Effector memory CD8-positive, alpha-beta T cell (primary cell): ENCODE measurements around the gene ZNF483.
"Not testable (repeated sequence)": the region's sequence is repeated elsewhere in the genome, so short reads cannot be mapped to it uniquely, and the experiment has no call there.

Experiments used
- ATAC-seq: fragments of 150-1000 bp; cut with Tn5 transposase; replicated peaks from 2 replicates; pipeline ENCODE4 v1.10.0; 2021; ENCODE audit warnings: mild to moderate bottlenecking, moderate library complexity
- DNase-seq, 3 experiments: peaks; one replicate each; pipeline ENCODE4 v3.0.0; 2021
- H3K27ac Mint-ChIP-seq, 2 donors: one replicate each; pipeline ENCODE4 v1.8.0; 2022; ENCODE audit warnings: mild to moderate bottlenecking in 2 of 2, mixed read lengths in 2 of 2, moderate library complexity in 2 of 2
- H3K27me3 Mint-ChIP-seq, 2 donors: one replicate each; pipeline ENCODE4 v1.8.0; 2022; ENCODE audit warnings: mixed read lengths in 2 of 2
- H3K36me3 Mint-ChIP-seq: one replicate; pipeline ENCODE4 v1.8.0; 2022; ENCODE audit warnings: mild to moderate bottlenecking, moderate library complexity, mixed read lengths; ENCODE audit not compliant: insufficient read depth
- H3K4me1 Mint-ChIP-seq, 2 donors: one replicate each; pipeline ENCODE4 v1.8.0; 2022; ENCODE audit warnings: low read depth in 2 of 2, mixed read lengths in 2 of 2
- H3K4me3 Mint-ChIP-seq, 2 donors: one replicate each; pipeline ENCODE4 v1.8.0; 2022; ENCODE audit warnings: mild to moderate bottlenecking in 2 of 2, mixed read lengths in 2 of 2, moderate library complexity in 2 of 2
- H3K9me3 Mint-ChIP-seq, 2 donors: one replicate each; pipeline ENCODE4 v1.8.0; 2022; ENCODE audit warnings: mixed read lengths in 2 of 2

Gene ZNF483

GRCh38 chr9:111511581-111511980 lies 13.4 kb upstream of the ZNF483 start:
- not testable (repeated sequence) for DNase-seq, H3K9me3 Mint-ChIP-seq, H3K27ac Mint-ChIP-seq, ATAC-seq, H3K36me3 Mint-ChIP-seq, H3K27me3 Mint-ChIP-seq, H3K4me3 Mint-ChIP-seq, H3K4me1 Mint-ChIP-seq

GRCh38 chr9:111514967-111515366 lies 10.0 kb upstream of the ZNF483 start:
- no peaks in the 10 kb centered on the region for H3K36me3 Mint-ChIP-seq
- ATAC-seq, result no peak
- DNase-seq, result no peak
- no peak overlapping the region for H3K4me3 Mint-ChIP-seq
- H3K27me3 Mint-ChIP-seq, result no peaks in the 10 kb centered on the region
- H3K4me1 Mint-ChIP-seq, result peaks cover 0 to 2% of the 10 kb centered on the region in 2 donors
- H3K9me3 Mint-ChIP-seq, result peaks cover 0 to 2% of the 10 kb centered on the region in 2 donors
- no peak overlapping the region for H3K27ac Mint-ChIP-seq

- peaks cover 0 to 2% of the 10 kb centered on the region in 2 donors for H3K4me1 Mint-ChIP-seq
- ATAC-seq (no peak), DNase-seq (no peak)
- H3K9me3 Mint-ChIP-seq, result peaks cover 0 to 2% of the 10 kb centered on the region in 2 donors
- H3K4me3 Mint-ChIP-seq, result no peak overlapping the region
- no peaks in the 10 kb centered on the region for H3K36me3 Mint-ChIP-seq
- no peak overlapping the region for H3K27ac Mint-ChIP-seq
- H3K27me3 Mint-ChIP-seq, result peaks cover 5 to 6% of the 10 kb centered on the region in 2 donors
Observed at GRCh38 chr9:111516061-111516465, 8.9 kb upstream of the ZNF483 start.

- peaks cover 10 to 21% of the 10 kb centered on the region in 2 donors for H3K27me3 Mint-ChIP-seq
- H3K4me1 Mint-ChIP-seq, result peaks cover 17 to 20% of the 10 kb centered on the region in 2 donors
- peak overlapping the region; percentile 94 to 95 for H3K27ac Mint-ChIP-seq
- peaks cover 13% of the 10 kb centered on the region for H3K36me3 Mint-ChIP-seq
- DNase-seq (no peak), ATAC-seq (no peak)
- H3K9me3 Mint-ChIP-seq, result no peaks in the 10 kb centered on the region
- H3K4me3 Mint-ChIP-seq, result peak overlapping the region; percentile 88
Observed at GRCh38 chr9:111524731-111525055, 286 bp upstream of the ZNF483 start.

- Mint-ChIP-seq H3K4me1 (peaks cover 17 to 20% of the 10 kb centered on the region in 2 donors), H3K4me3 (no peak overlapping the region), H3K36me3 (peaks cover 18% of the 10 kb centered on the region), H3K27ac (no peak overlapping the region), H3K27me3 (peaks cover 0 to 14% of the 10 kb centered on the region in 2 donors), H3K9me3 (no peaks in the 10 kb centered on the region)
- DNase-seq (no peak), ATAC-seq (no peak)
Observed at GRCh38 chr9:111527347-111527746, 2.4 kb downstream of the ZNF483 start.

GRCh38 chr9:111529787-111530186 lies 4.8 kb downstream of the ZNF483 start:
- Mint-ChIP-seq H3K27ac (no peak overlapping the region), H3K27me3 (peaks cover 0 to 9% of the 10 kb centered on the region in 2 donors), H3K9me3 (peaks cover 3 to 8% of the 10 kb centered on the region in 2 donors), H3K36me3 (peaks cover 26% of the 10 kb centered on the region), H3K4me1 (peaks cover 11 to 16% of the 10 kb centered on the region in 2 donors), H3K4me3 (no peak overlapping the region)
- DNase-seq, result no peak
- no peak for ATAC-seq

- no peak for ATAC-seq
- peaks cover 3 to 13% of the 10 kb centered on the region in 2 donors for H3K9me3 Mint-ChIP-seq
- peak overlapping the region in 1 of 2 donors; percentile 67 for H3K27ac Mint-ChIP-seq
- no peaks in the 10 kb centered on the region for H3K27me3 Mint-ChIP-seq
- H3K4me1 Mint-ChIP-seq, result peaks cover 0 to 4% of the 10 kb centered on the region in 2 donors
- no peak for DNase-seq
- H3K4me3 Mint-ChIP-seq, result no peak overlapping the region
- peaks cover 22% of the 10 kb centered on the region for H3K36me3 Mint-ChIP-seq
Observed at GRCh38 chr9:111531716-111532115, 6.7 kb downstream of the ZNF483 start.

GRCh38 chr9:111533099-111533790 lies 8.3 kb downstream of the ZNF483 start:
- Mint-ChIP-seq H3K36me3 (peaks cover 22% of the 10 kb centered on the region), H3K27ac (no peak overlapping the region), H3K4me3 (no peak overlapping the region), H3K9me3 (peaks cover 3 to 13% of the 10 kb centered on the region in 2 donors), H3K27me3 (no peaks in the 10 kb centered on the region), H3K4me1 (no peaks in the 10 kb centered on the region)
- ATAC-seq (no peak), DNase-seq (no peak)

- H3K27me3 Mint-ChIP-seq, result no peaks in the 10 kb centered on the region
- peaks cover 6% of the 10 kb centered on the region for H3K36me3 Mint-ChIP-seq
- H3K4me3 Mint-ChIP-seq, result no peak overlapping the region
- no peak overlapping the region for H3K27ac Mint-ChIP-seq
- no peak for ATAC-seq
- H3K9me3 Mint-ChIP-seq, result peaks cover 13 to 16% of the 10 kb centered on the region in 2 donors
- no peaks in the 10 kb centered on the region for H3K4me1 Mint-ChIP-seq
- DNase-seq, result no peak
Observed at GRCh38 chr9:111542497-111543254, 17.7 kb downstream of the ZNF483 start.

- H3K36me3 Mint-ChIP-seq, result peaks cover 6% of the 10 kb centered on the region
- ATAC-seq, result no peak
- no peak overlapping the region for H3K4me3 Mint-ChIP-seq
- peaks cover 0 to 4% of the 10 kb centered on the region in 2 donors for H3K27me3 Mint-ChIP-seq
- H3K27ac Mint-ChIP-seq, result no peak overlapping the region
- DNase-seq, result no peak
- H3K9me3 Mint-ChIP-seq, result peaks cover 17 to 38% of the 10 kb centered on the region in 2 donors
- H3K4me1 Mint-ChIP-seq, result no peaks in the 10 kb centered on the region
Observed at GRCh38 chr9:111548623-111549022, 23.6 kb downstream of the ZNF483 start.

GRCh38 chr9:111555425-111555824 lies 30.4 kb downstream of the ZNF483 start:
- ATAC-seq, H3K36me3 Mint-ChIP-seq, H3K27me3 Mint-ChIP-seq, DNase-seq, H3K27ac Mint-ChIP-seq, H3K4me1 Mint-ChIP-seq, H3K4me3 Mint-ChIP-seq: not testable (repeated sequence)
- H3K9me3 Mint-ChIP-seq, result peaks cover 10 to 36% of the 10 kb centered on the region in 2 donors

GRCh38 chr9:111559000-111559610 lies 34.1 kb downstream of the ZNF483 start:
- H3K9me3 Mint-ChIP-seq, result peaks cover 6 to 27% of the 10 kb centered on the region in 2 donors
- no peaks in the 10 kb centered on the region for H3K27me3 Mint-ChIP-seq
- H3K27ac Mint-ChIP-seq, result no peak overlapping the region
- ATAC-seq, result no peak
- H3K36me3 Mint-ChIP-seq, result peaks cover 5% of the 10 kb centered on the region
- DNase-seq, result no peak
- H3K4me1 Mint-ChIP-seq, result no peaks in the 10 kb centered on the region
- H3K4me3 Mint-ChIP-seq, result no peak overlapping the region

- Mint-ChIP-seq H3K27me3 (no peaks in the 10 kb centered on the region), H3K4me1 (no peaks in the 10 kb centered on the region), H3K36me3 (peaks cover 5% of the 10 kb centered on the region), H3K4me3 (no peak overlapping the region), H3K9me3 (peaks cover 0 to 9% of the 10 kb centered on the region in 2 donors), H3K27ac (no peak overlapping the region)
- ATAC-seq (no peak), DNase-seq (no peak)
Observed at GRCh38 chr9:111561165-111561719, 36.3 kb downstream of the ZNF483 start.
